GM19238 (cell line): ENCODE results near the gene TIMM8A.

Source experiments
- DNase-seq: peaks from one replicate; pipeline ENCODE4 v3.0.0; 2011; ENCODE audit warnings: low spot score; ENCODE audit not compliant: insufficient read length

Gene TIMM8A, protein sequence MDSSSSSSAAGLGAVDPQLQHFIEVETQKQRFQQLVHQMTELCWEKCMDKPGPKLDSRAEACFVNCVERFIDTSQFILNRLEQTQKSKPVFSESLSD

GRCh38 chrX:101348452-101349192 lies at the start of gene TIMM8A:
Gene TIMM8A (minus strand): TSS chrX:101348742. CDS start chrX:101348664, 78 bp downstream.
- DNase-seq, result peak; percentile 70

DNA sequence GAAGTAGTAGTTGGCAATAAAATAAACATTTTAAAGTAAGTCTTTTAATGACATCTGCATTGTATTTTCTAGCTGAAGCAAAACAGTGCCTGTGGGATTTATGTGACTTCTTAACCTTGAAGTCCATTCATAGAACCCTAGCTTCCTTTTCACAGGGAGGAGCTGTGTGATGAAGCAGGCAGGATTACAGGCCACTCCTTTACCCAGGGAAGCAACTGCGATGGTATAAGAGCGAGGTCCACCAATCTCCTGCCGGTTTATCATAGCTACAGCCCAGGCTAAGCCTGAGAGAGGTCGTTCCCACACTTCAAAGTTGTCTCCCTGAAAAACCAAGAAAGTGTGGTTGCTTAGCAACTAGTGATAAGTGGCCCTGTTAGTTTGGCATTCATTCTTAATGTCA lies 49.2 kb upstream of the TIMM8A start:
- no peak for DNase-seq

DNA sequence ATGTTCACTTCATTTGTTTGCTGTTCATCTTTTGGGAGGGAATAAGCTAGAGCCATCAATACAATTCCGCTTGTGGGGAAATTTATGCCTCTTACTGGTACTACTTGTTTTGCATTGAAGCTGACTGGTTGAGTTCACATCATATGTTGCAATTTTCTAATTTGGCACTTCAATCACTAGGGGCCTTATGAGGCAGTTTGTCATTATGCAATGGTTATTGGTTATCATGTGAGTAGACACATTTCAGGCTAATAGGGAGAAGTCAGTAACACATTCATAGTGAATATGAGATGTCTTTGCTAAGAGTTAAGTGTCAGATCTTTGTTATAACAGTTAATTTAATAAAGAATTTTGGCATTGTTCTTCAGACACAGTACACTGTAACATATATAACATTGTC lies 47.2 kb upstream of the TIMM8A start:
- no peak for DNase-seq

GRCh38 chrX:101394372-101394771 lies 45.8 kb upstream of the TIMM8A start:
- DNase-seq, result no peak

GRCh38 chrX:101393530-101394305 lies 45.2 kb upstream of the TIMM8A start:
- DNase-seq, result no peak

- DNase-seq, result no peak
Measured at GRCh38 chrX:101391831-101392230, 43.3 kb upstream of the TIMM8A start.

DNA sequence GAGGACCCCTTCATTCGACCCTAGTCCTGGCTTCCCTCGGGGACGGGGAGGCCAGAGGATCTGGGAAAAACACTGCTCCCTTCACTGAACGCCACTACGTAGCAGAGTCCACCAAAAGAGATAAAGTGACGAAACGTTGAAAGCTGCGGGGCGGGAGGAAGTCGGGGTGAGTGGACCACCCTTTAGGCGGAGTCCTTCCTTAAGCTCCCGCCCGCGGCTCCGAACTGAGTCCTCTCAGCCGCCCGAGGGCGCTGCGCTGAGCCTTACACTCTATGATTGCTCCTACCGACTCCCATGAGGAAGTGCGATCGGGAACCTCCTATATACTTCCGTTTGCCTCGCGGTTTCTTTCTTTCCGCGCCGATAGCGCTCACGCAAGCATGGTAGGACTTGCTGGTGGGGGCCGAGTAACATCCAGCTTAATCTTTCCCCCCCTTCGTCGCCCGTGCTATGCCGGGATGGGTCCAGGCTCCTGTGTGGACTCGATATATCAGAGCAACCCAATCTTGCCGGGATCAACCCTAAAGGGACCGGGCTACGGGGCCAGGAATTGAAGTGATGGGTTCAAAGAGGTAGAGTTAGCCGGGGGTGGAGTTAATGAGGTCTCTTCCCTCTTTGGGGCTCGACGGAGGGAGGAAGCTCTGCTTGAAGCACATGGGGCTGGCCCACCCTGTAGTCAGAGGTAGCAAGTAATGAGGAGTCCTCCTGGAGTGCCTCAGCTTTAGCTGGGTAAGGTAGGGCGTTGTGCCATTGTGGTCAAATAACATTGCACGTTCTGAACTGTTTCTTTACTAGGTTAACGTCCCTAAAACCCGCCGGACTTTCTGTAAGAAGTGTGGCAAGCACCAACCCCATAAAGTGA lies 42.4 kb upstream of the TIMM8A start, which contains the start of gene RPL36A:
Gene RPL36A (plus strand): TSS at position 348 of the 862 bp plus-strand sequence. CDS start 33 bp downstream, at position 381.
- peak; percentile 40 for DNase-seq

GRCh38 chrX:101388604-101389003 lies 40.1 kb upstream of the TIMM8A start:
- no peak for DNase-seq

GRCh38 chrX:101386542-101386885 lies 38.0 kb upstream of the TIMM8A start:
- no peak for DNase-seq

DNA sequence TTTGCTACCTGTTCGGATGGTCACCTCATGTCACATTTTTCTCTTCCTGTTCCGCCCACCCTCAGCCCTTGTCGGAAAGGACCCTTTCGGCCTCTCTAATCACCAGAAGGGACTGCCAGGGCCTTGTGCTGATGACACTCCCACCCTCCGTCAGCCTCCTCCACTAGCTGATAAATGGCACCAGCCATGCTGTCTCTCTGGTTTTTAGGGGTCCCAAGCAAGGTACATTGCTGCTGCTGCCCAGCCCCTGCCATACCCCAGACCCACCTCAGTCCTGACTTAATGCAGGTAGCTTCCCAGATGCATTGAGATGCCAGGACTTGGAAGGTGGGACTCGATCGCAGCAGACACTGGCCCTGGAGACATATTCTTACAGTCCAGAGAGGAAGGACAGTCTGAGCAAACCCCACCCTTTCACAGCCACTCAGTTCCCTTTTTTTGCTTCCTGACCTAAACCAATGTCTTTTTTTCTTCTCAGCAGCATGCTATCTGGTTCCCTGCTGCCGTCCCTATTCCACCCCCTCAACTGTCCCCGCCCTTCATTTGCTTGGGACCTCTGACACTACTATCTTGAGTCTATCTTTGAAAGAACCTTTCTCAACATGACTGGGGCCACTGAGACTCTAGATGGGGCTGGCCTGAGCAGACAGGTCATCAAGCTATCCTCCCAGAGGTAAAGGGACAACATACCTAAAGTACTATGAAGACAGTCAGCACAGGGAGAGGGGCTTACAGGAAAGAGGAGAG lies 37.4 kb upstream of the TIMM8A start, which contains the start of gene BTK:
Gene BTK (minus strand): TSS at position 397 of the 747 bp plus-strand sequence. CDS start 10,907 bp downstream, outside the sequence.
- peak; percentile 42 for DNase-seq

- DNase-seq, result no peak
Measured at GRCh38 chrX:101385026-101385684, 36.6 kb upstream of the TIMM8A start.

DNA sequence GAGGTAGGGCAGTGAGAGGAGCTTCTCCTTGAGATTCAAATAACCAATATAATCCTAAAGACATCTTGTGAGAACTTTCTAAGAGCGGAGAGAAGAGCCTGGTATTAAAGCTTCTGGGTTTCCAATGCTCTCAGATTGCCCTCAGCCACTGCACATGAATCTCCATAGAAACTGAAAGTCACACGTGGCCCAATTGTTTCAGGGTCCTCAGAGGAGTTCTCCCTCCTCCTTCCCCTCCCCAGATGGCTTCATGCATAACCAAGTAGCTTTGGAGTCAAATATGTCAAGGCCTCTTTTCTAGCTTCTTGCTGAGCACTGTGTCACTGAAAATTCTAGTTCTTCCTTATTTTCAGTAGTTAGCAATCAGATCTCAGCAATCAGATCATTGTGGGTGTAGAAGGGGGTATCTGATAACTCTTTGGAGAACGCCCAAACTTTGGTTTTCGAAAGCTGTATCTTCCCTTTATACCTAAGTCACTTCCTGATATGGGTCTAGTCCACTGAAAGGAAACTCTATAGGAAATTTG lies 35.2 kb upstream of the TIMM8A start:
- peak; percentile 22 for DNase-seq

GRCh38 chrX:101377547-101377946 lies 29.0 kb upstream of the TIMM8A start:
- DNase-seq, result no peak

DNA sequence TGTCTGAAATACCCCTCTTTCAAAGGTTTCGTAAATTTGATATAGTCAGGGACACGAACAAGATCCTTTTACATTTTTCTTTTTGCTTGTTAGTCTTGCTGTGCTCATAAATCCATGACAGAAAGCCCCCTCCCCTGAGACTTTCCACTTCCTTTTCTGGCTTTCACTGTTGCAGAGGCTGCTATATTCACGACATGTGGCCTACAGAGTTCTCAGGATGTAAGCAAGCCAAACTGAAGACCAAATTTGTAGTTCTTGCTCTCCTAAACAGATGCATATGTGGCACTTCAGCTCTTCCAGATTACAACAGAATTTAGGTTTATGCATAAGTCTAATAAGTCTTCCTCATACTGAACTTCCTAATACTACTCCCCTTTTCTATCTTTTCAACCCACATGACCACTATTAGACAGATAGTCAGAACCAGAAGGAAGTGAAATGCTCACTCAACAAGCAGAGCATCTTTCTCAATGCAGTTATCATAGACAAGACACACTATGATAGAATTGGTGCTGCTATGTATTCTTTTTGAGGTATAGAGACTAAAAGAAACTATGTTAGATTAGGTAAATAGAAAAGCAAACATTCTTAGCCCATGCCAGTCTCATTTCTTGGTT lies 22.5 kb upstream of the TIMM8A start:
- no peak for DNase-seq

- no peak for DNase-seq
Measured at GRCh38 chrX:101369687-101370086, 21.1 kb upstream of the TIMM8A start.

GRCh38 chrX:101368800-101369199 lies 20.3 kb upstream of the TIMM8A start:
- DNase-seq, result no peak

DNA sequence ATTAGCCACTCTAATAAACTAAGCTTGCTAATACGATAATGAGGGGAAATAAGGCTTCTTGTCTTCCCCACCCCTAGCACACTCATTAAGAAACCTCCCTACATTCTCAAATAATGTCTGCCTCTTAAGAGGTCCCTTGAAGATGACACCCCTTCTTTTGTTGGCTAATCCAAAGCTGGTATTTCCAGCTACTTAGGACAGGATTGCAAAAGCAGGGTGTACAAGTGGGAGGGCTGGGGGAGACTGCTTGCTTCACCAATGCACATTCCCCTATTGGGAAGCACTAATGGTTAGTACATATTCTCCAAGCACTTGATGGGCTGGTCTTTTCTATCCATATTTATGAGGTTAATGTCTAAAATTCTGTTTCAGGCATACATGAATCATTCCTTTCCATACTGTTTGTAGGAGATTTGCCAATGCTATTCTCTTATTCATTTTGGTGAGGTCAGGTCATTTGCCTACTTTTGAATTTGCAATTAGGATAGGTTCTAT lies 16.8 kb upstream of the TIMM8A start:
- no peak for DNase-seq

DNA sequence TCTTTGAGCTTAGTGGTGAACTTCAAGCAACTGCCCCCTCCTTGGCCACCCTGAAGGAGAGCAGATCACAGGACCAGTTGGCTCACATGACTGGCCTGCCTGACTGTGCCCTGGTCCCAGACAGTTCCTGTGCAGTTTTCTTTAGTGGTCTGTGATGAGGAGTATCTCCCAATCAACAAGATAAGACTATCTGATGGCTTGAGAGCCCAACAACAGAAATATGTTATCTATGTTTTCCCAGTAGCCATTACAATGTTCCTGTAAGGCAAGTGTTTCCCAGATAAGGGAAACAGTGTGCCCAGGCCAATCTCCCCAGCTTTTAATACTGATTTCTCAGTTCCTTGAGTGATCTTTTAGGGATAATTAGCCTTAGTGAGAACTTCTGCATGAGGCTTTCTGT lies 14.2 kb upstream of the TIMM8A start:
- no peak for DNase-seq

DNA sequence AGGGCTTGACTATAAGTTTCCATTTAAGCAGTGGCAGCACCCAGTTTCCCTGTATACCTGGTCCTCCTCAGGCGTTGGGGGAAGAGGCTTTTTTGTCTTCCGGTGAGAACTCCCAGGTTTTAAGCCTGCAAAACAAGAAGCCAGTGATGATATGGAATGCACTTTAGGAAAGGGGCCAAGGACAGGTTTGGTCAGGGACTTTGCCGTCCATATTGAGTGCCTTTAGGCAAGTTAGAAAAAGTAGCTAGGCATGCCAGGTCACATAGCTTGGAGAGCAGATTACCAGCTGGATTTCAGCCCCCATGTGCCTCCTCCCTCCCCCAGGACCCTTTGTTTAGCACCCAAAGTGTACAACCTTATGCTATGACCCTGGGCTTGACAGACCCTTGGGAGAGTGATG lies 13.6 kb upstream of the TIMM8A start:
- DNase-seq, result no peak
